H1 (cell line): ENCODE measurements around the gene SYK. TPM values are rescaled to one million over a fixed set of nuclear protein-coding genes. Genes with fewer than 3 reads are reported as not detected.
A peak's percentile ranks its signal among the peaks of the same experiment; 100 is the strongest.

Experiments used
- CTCF ChIA-PET: fragments of 300-600 bp; sonication (Branson Sonifier 250); formaldehyde crosslinking; loops from one replicate; lab custom pipeline; 2021; ENCODE audit not compliant: partially characterized antibody; lab: Charles Lee
- POLR2A ChIA-PET: fragments of 300-600 bp; sonication (Branson Sonifier 250); formaldehyde crosslinking; loops from one replicate; lab custom pipeline; 2021; ENCODE audit warnings: inconsistent platforms; ENCODE audit not compliant: partially characterized antibody; lab: Charles Lee
- DNase-seq, 2 experiments: peaks; one replicate each; pipeline versions ENCODE4 v3.0.0 to v3.0.0-alpha.2; 2010 to 2022; ENCODE audit warnings: low spot score in 2 of 2, low read depth in 1 of 2, mixed read lengths in 1 of 2
- FAIRE-seq: peaks from 2 replicates; lab custom pipeline; 2011; peaks lifted over from hg19 to GRCh38; lab: Jason Lieb, UNC
- H2AFZ ChIP-seq: 2 replicates; pipeline ENCODE4 v1.8.1; 2012; ENCODE audit warnings: low read length, inconsistent platforms
- H2AK5ac ChIP-seq: 2 replicates; pipeline ENCODE4 v1.6.1; 2013; ENCODE audit warnings: low read depth, low read length
- H2BK120ac ChIP-seq: replicated peaks from 2 replicates; pipeline ENCODE3; 2013; ENCODE audit warnings: low read depth, low read length, inconsistent platforms
- H2BK12ac ChIP-seq: 2 replicates; pipeline ENCODE4 v1.6.1; 2013; ENCODE audit warnings: low read depth, low read length
- H2BK15ac ChIP-seq: 2 replicates; pipeline ENCODE4 v1.6.1; 2013; ENCODE audit warnings: low read length
- H2BK20ac ChIP-seq: 2 replicates; pipeline ENCODE4 v1.6.1; 2013; ENCODE audit warnings: low read length
- H2BK5ac ChIP-seq: 2 replicates; pipeline ENCODE4 v1.6.1; 2013; ENCODE audit warnings: low read depth, low read length
- H3K14ac ChIP-seq: 2 replicates; pipeline ENCODE4 v1.6.1; 2013; ENCODE audit warnings: inconsistent platforms; ENCODE audit not compliant: insufficient read length
- H3K18ac ChIP-seq: 2 replicates; pipeline ENCODE4 v1.6.1; 2013; ENCODE audit warnings: low read length; ENCODE audit errors: extremely low read depth
- H3K23ac ChIP-seq: 2 replicates; pipeline ENCODE4 v1.6.1; 2013; ENCODE audit warnings: inconsistent platforms; ENCODE audit not compliant: insufficient read length
- H3K23me2 ChIP-seq: 2 replicates; pipeline ENCODE4 v1.6.1; 2013; ENCODE audit warnings: low read depth, low read length
- H3K27ac ChIP-seq: 2 replicates; pipeline ENCODE4 v1.6.1; 2011; ENCODE audit warnings: low read depth, low read length, inconsistent platforms
- H3K27me3 ChIP-seq, 4 experiments: replicated peaks in 1 of 4; 1 replicate in 1 of 4; 2 replicates in 3 of 4; pipeline versions ENCODE4 v1.6.1 to v1.8.1; 2011 to 2013; ENCODE audit warnings: low read length in 3 of 4, mild to moderate bottlenecking in 3 of 4, inconsistent platforms in 2 of 4, mixed read lengths in 2 of 4, moderate library complexity in 1 of 4; ENCODE audit not compliant: control insufficient read depth in 3 of 4, insufficient read depth in 3 of 4; ENCODE audit errors: extremely low read depth in 1 of 4
- H3K36me3 ChIP-seq, 4 experiments: 2 replicates each; pipeline versions ENCODE4 v1.6.1 to v1.8.1; 2011 to 2013; ENCODE audit warnings: mild to moderate bottlenecking in 4 of 4, low read length in 3 of 4, moderate library complexity in 2 of 4, control low read depth in 1 of 4, inconsistent platforms in 1 of 4; ENCODE audit not compliant: insufficient read depth in 4 of 4, control insufficient read depth in 2 of 4
- H3K4ac ChIP-seq: replicated peaks from 2 replicates; pipeline ENCODE3; 2013; ENCODE audit warnings: low read length, low read depth, mixed read lengths, inconsistent platforms; ENCODE audit not compliant: insufficient read length
- H3K4me1 ChIP-seq, 4 experiments: replicated peaks in 1 of 4; 1 replicate in 1 of 4; 2 replicates in 3 of 4; pipeline versions ENCODE4 v1.6.1 to v1.8.1; 2011 to 2013; ENCODE audit warnings: low read length in 3 of 4, inconsistent platforms in 2 of 4, mixed read lengths in 1 of 4; ENCODE audit not compliant: insufficient read depth in 4 of 4, control insufficient read depth in 3 of 4
- H3K4me2 ChIP-seq, 2 experiments: 2 replicates each; pipeline versions ENCODE4 v1.6.1 to v1.8.1; 2011 to 2013; ENCODE audit warnings: low read depth in 2 of 2, low read length in 2 of 2, control low read depth in 1 of 2, inconsistent platforms in 1 of 2, mild to moderate bottlenecking in 1 of 2; ENCODE audit not compliant: insufficient read depth in 1 of 2
- H3K4me3 ChIP-seq, 4 experiments: fragments of 200-600, 300-600 bp in 1 of 4; sonication (generic), shearing (Covaris generic), sonication (Bioruptor Twin) in 1 of 4; 2 replicates each; pipeline versions ENCODE4 v1.5.1 to v1.8.1; 2011 to 2016; ENCODE audit warnings: low read length in 4 of 4, low read depth in 3 of 4, control low read depth in 2 of 4, inconsistent platforms in 2 of 4, mild to moderate bottlenecking in 2 of 4, mixed read lengths in 1 of 4, moderate library complexity in 1 of 4; ENCODE audit not compliant: insufficient read depth in 2 of 4; ENCODE audit errors: extremely low read depth in 1 of 4
- H3K56ac ChIP-seq: replicated peaks from 2 replicates; pipeline ENCODE3; 2013; ENCODE audit warnings: low read depth, mild to moderate bottlenecking, mixed read lengths, low read length, inconsistent platforms; ENCODE audit not compliant: insufficient read length
- H3K79me1 ChIP-seq: 2 replicates; pipeline ENCODE4 v1.6.1; 2013; ENCODE audit warnings: low read depth, low read length, control low read depth
- H3K79me2 ChIP-seq, 2 experiments: 2 replicates each; pipeline versions ENCODE4 v1.6.1 to v1.8.1; 2012 to 2013; ENCODE audit warnings: low read length in 2 of 2, mild to moderate bottlenecking in 2 of 2, inconsistent platforms in 1 of 2; ENCODE audit not compliant: insufficient read depth in 2 of 2, control insufficient read depth in 1 of 2
- H3K9ac ChIP-seq, 4 experiments: replicated peaks in 1 of 4; 1 replicate in 1 of 4; 2 replicates in 3 of 4; pipeline versions ENCODE4 v1.6.1 to v1.8.1; 2011 to 2013; ENCODE audit warnings: low read depth in 3 of 4, low read length in 3 of 4, control low read depth in 2 of 4, mild to moderate bottlenecking in 2 of 4, moderate library complexity in 2 of 4, inconsistent platforms in 1 of 4; ENCODE audit errors: extremely low read depth in 1 of 4
- H3K9me3 ChIP-seq, 2 experiments: 2 replicates each; pipeline versions ENCODE4 v1.6.1 to v1.8.1; 2012 to 2013; ENCODE audit warnings: mild to moderate bottlenecking in 2 of 2, moderate library complexity in 2 of 2, control low read depth in 1 of 2, inconsistent platforms in 1 of 2, low read depth in 1 of 2, low read length in 1 of 2, mixed read lengths in 1 of 2; ENCODE audit not compliant: insufficient read depth in 2 of 2
- H4K20me1 ChIP-seq, 2 experiments: replicated peaks in 1 of 2; 2 replicates each; pipeline versions ENCODE3 to v1.8.1; 2011 to 2013; ENCODE audit warnings: inconsistent platforms in 2 of 2, low read length in 2 of 2, mild to moderate bottlenecking in 1 of 2; ENCODE audit not compliant: insufficient read depth in 2 of 2, control insufficient read depth in 1 of 2
- H4K5ac ChIP-seq: 2 replicates; pipeline ENCODE4 v1.6.1; 2013; ENCODE audit warnings: low read length, low read depth, mixed read lengths, inconsistent platforms; ENCODE audit not compliant: insufficient read length
- H4K8ac ChIP-seq: 2 replicates; pipeline ENCODE4 v1.8.0; 2013; ENCODE audit warnings: mild to moderate bottlenecking, moderate library complexity, low read length, inconsistent platforms; ENCODE audit not compliant: insufficient read depth; ENCODE audit errors: extremely low read depth
- H4K91ac ChIP-seq: replicated peaks from 2 replicates; pipeline ENCODE3; 2013; ENCODE audit warnings: low read length, mixed read lengths, inconsistent platforms; ENCODE audit not compliant: insufficient read length
- BRCA1 ChIP-seq: IDR thresholded peaks from 2 replicates; pipeline ENCODE4 v1.6.1; 2012; ENCODE audit warnings: low read depth, low read length, improper control_type of control experiment
- CTCF ChIP-seq, 3 experiments: IDR thresholded peaks; 1 replicate in 2 of 3; 2 replicates in 1 of 3; pipeline versions ENCODE4 v1.5.1 to v1.6.1; 2011; ENCODE audit warnings: low read length in 3 of 3, mild to moderate bottlenecking in 3 of 3, inconsistent platforms in 2 of 3, low read depth in 1 of 3, moderate library complexity in 1 of 3; ENCODE audit not compliant: insufficient read depth in 1 of 3; ENCODE audit errors: control extremely low read depth in 1 of 3
- RAD21 ChIP-seq, 2 experiments: IDR thresholded peaks in 1 of 2; conservative IDR thresholded peaks in 1 of 2; 2 replicates each; pipeline ENCODE4 v1.6.1; 2011; ENCODE audit warnings: low read depth in 2 of 2, low read length in 2 of 2, improper control_type of control experiment in 1 of 2, inconsistent platforms in 1 of 2, mild to moderate bottlenecking in 1 of 2, moderate library complexity in 1 of 2
- WGBS, 2 experiments: shearing (Covaris generic) in 1 of 2; methylation state at CpG; one replicate each; pipeline versions ENCODE4 v1.1.6 to v1.1.7; 2013 to 2015; ENCODE audit warnings: low lambda C conversion rate in 2 of 2, mixed read lengths in 2 of 2, inconsistent platforms in 1 of 2, low coverage in 1 of 2, missing lambda C conversion rate in 1 of 2; ENCODE audit not compliant: insufficient replicate concordance in 2 of 2, insufficient coverage in 1 of 2, insufficient read length in 1 of 2; ENCODE audit errors: extremely low coverage in 1 of 2, missing lambda C conversion rate in 1 of 2; 5-methylcytosine and 5-hydroxymethylcytosine counted together
- polyA plus RNA-seq, 7 experiments: library from polyadenylated mRNA; depleted of rRNA in 3 of 7; stranded (reverse) in 5 of 7; unstranded in 2 of 7; fragments of >200 nt in 5 of 7; fragments of 200-250 nt in 2 of 7; gene quantifications; 1 replicate in 5 of 7; 2 replicates in 1 of 7; 4 replicates in 1 of 7; pipeline versions ENCODE4 v1.2.1 to v1.2.3, GENCODE V29; 2011 to 2013; ENCODE audit warnings: missing spikeins in 2 of 7, mixed read lengths in 2 of 7
- total RNA-seq: library from RNA; stranded (reverse); fragmentation: NEBNext Ultra II Directional; extraction: Animal tissue kit (Norgen Biotek cat#: 25700); gene quantifications from 2 replicates; pipeline ENCODE4 v1.2.1, GENCODE V29; 2021

The SYK gene
- total and polyA plus RNA-seq, 2 of the 8 experiments (the other 6 are each of a cell fraction or from before 2014, with no cell fraction given): 1.5 to 4.4 TPM

GRCh38 chr9:90778746-90779145, 22.9 kb upstream of the SYK start:
- POLR2A ChIA-PET: no interaction called here
- H3K4ac ChIP-seq: no peak overlapping the region
- no peak overlapping the region for H2BK12ac ChIP-seq
- H2BK5ac ChIP-seq: no peak overlapping the region
- H3K79me2 ChIP-seq: no peaks in the 10 kb centered on the region
- no peaks in the 10 kb centered on the region for H3K9me3 ChIP-seq
- no peak for TF ChIP-seq CTCF (IDR thresholded peaks at IDR 0.05; ENCODE audit: control extremely low read depth in 1 of 3, insufficient read depth in 1 of 3, low read depth in 1 of 3, low read length in 3 of 3)
- no peak for TF ChIP-seq BRCA1
- no peak for TF ChIP-seq RAD21 (IDR thresholded peaks at IDR 0.05 in 1 of 2, conservative IDR thresholded peaks at IDR 0.05 in 1 of 2; ENCODE audit: low read depth in 2 of 2, low read length in 2 of 2)
- 0 out of 4 replicates have a peak overlapping the region, but pooled peaks of 1 of the 2 experiments have one; percentile 16 for H3K4me2 ChIP-seq
- no peaks in the 10 kb centered on the region for H4K20me1 ChIP-seq
- no peak overlapping the region for H2BK20ac ChIP-seq
- DNase-seq (no peak), FAIRE-seq (no peak)
- no peak overlapping the region for H3K18ac ChIP-seq
- no peak overlapping the region for H3K4me3 ChIP-seq
- no peak overlapping the region for H4K5ac ChIP-seq
- no peaks in the 10 kb centered on the region for H3K27me3 ChIP-seq
- no peak overlapping the region for H3K56ac ChIP-seq
- H4K91ac ChIP-seq: no peak overlapping the region
- H3K36me3 ChIP-seq: no peaks in the 10 kb centered on the region
- H3K4me1 ChIP-seq: peaks cover 0 to 18% (median 9%) of the 10 kb centered on the region in 4 experiments; a peak in 3 of 7 replicates
- no peak overlapping the region for H3K23ac ChIP-seq
- H2BK120ac ChIP-seq: no peak overlapping the region
- 93% methylated on average over 2 of the region's 2 CpGs; no CpG with 5 or more reads in 1 of the 2 experiments for WGBS, 2 experiments
- H3K23me2 ChIP-seq: no peaks in the 10 kb centered on the region
- no peak overlapping the region for H3K14ac ChIP-seq
- H3K9ac ChIP-seq: no peak overlapping the region
- H4K8ac ChIP-seq: no peak overlapping the region
- H2BK15ac ChIP-seq: no peak overlapping the region
- H2AFZ ChIP-seq: no peak overlapping the region
- H3K79me1 ChIP-seq: no peaks in the 10 kb centered on the region
- H2AK5ac ChIP-seq: no peak overlapping the region
- CTCF ChIA-PET: interaction anchor here (0.6 to 1.1 kb wide), 4 partner anchors 11 to 133 kb away, joined by 3 to 4 read pairs (median 4); no protein-coding TSS in a partner anchor
- H3K27ac ChIP-seq: no peak overlapping the region
